H54 (cell line): ENCODE results near the gene CD58.
A peak's percentile ranks its signal among the peaks of the same experiment; 100 is the strongest.
"Not testable (repeated sequence)": the region's sequence is repeated elsewhere in the genome, so short reads cannot be mapped to it uniquely, and the experiment has no call there.

Experiments used
- DNase-seq: peaks from one replicate; pipeline ENCODE4 v3.0.0; 2011; ENCODE audit warnings: low spot score, mixed read lengths; ENCODE audit not compliant: insufficient read length
- FAIRE-seq: peaks from 3 replicates; lab custom pipeline; 2011; peaks lifted over from hg19 to GRCh38; lab: Jason Lieb, UNC
- POLR2A ChIP-seq: IDR thresholded peaks from 2 replicates; pipeline ENCODE4 v1.6.1; 2011; ENCODE audit warnings: low read depth, mild to moderate bottlenecking, low read length

Gene CD58, protein sequence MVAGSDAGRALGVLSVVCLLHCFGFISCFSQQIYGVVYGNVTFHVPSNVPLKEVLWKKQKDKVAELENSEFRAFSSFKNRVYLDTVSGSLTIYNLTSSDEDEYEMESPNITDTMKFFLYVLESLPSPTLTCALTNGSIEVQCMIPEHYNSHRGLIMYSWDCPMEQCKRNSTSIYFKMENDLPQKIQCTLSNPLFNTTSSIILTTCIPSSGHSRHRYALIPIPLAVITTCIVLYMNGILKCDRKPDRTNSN

DNA sequence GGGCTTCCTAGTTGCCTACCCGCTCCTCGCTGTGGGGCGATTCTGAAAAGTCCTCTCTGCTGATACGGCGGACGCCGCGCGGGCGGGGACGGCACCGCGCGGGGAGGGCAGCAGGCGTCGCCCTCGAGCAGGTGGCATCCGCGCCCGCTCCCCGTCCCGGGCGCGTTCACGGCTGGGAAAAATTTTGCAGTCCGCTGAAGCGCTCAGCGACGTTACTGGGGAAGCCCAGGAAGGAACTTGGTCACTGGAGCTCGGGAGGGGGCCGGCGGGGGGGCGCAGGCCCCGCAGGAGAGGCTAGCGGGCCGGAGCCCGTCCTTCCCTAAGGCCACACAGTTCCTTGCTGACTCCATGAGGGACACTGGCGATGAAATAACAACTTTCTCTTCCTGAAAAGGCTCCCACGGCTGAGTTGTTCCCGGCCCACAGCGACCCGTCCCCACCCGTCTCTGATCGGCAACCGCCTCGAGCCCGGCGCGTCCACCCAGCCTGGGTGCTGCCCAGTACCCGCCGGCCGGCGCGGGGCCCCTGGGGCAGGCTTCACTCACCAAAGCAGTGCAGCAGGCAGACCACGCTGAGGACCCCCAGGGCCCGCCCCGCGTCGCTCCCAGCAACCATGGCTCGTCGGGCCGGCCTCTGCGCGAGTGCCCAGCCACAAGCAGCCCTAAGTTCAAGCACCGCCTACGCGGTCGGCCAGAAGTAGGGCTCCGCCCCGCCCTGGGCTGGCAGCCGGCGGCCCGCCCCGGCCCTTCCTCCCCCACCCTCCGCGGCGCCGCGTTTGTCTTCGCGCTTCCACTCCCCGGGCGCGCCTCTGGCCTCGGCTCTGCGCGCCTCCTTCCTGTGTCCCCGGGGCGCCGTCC is at the start of gene CD58:
Gene CD58, minus strand, starts transcription at position 669 of the 857 bp plus-strand sequence. Its CDS starts 54 bp downstream, at position 615.
- DNase-seq (peak; percentile 79), FAIRE-seq (no peak)
- peak; percentile 70 for TF ChIP-seq POLR2A

DNA sequence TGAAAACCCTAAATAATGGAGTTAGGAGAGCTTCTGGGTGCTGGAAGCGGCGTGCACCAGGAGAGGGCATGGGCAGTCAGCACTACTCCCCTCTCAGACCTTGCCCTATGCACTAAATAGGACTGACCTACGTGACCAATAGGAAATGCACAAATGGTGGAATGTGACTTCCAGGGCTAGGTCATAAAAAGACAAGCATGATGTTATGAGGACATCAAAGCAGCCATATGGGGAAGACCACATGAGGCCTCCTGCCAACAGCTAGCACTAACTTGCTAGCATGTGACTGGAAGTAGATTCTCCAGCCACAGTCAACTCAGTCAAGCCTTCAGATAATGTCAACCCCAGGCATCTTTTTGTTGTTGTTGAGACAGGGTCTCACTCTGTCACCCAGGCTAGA is 49.6 kb upstream of the CD58 start:
- DNase-seq, FAIRE-seq: not testable (repeated sequence)

DNA sequence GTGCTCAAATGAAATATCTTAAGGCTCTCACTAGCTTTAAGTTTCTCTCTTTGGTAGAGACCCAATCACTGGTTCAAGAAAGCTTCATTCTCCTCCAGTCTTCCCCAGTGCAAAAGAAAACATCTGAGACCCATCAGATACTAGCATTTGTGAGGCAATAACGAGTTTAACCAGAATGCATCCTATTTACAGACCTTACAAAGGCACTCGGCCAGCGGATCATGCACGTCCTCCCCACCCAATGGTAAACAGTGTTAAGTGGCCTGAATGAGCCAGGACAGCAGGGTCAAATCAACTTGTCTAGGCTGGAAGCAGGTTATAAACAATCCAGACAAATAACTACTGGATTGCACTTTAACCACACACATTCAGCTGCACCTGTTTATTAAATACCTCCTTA is 48.3 kb upstream of the CD58 start:
- not testable (repeated sequence) for DNase-seq, FAIRE-seq

DNA sequence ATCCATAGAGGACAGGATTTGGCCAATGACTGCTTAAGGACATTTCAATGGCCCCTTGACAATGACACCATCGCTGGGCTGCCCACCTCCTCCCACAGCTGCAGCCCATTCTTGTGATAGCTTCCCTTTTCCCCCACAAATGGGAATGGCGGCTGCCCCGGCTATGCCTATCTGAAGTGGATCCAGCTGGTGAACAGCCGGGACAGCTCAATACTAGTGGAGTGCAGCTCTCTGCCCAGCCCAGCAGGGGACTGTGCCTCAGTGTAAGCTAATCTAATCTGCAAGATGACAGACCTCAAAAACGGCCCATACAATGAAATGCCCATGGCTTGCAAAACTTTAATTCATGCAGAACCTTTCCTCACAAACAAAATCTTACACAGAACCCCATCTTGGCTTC is 47.0 kb upstream of the CD58 start:
- not testable (repeated sequence) for DNase-seq, FAIRE-seq

DNA sequence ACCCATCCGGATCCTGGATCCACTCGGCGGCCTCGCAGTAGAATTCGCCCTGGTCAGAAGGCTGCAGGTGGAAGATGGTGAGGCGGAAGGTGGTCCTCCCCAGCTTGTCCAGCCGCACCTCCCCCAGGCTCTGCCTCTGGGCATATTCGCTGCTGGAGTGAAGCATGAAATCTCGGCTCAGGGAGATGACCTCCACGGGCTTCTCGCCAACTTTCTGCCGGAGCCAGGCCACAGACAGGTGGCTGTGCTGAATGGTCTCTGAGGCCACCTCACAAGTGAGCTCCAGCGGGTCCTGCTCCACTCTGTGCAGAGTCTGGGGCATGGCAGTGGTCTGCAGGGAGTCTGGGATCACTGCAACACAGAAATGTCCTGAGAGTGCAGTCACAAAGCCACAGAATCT is 43.0 kb upstream of the CD58 start:
- FAIRE-seq, DNase-seq: not testable (repeated sequence)

DNA sequence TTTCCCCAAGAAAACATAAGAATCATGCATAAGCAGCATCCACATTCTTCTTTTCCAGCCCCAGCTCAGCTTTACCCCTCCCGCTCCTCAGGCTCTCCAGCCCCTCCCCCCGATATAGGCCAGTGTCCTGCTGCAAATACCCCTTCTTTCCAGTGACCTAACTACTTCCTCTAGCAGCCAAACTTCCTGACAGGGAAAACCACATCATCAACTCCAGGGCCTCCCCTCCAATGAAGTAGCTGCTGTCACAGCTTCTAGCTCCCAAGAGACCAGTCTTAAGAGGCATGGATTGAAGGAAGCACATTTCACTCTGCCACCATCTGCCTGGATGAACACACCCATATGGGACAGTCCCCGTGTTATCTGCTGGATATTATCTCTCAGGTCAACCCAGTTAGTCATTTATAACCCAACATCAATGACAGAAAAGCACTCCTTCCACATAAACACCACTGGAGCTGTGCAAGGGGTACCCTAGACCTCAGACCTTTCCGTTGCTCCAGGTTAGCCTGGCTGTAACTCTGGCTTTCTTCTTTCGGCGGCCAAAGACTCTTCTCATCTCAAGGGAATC is 39.1 kb upstream of the CD58 start:
- not testable (repeated sequence) for DNase-seq, FAIRE-seq

DNA sequence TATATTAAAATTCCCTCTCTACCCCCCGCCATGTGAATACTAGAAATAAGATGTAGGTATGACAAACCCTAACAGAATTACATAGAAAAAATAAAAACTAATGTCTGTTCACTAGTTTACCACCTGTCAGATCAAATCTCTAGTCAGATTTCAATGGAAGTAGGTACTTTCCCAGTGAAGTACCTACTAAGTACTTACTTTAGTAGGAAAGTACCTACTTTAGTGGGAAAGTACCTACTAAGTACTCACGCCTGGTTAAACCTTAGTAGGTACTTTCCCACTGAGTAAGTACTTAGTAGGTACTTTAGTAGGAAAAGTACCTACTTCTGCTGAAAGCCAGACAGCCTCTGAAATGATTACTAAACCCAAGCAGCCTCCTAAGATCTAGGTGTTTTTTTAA is 38.0 kb upstream of the CD58 start:
- not testable (repeated sequence) for FAIRE-seq, DNase-seq

DNA sequence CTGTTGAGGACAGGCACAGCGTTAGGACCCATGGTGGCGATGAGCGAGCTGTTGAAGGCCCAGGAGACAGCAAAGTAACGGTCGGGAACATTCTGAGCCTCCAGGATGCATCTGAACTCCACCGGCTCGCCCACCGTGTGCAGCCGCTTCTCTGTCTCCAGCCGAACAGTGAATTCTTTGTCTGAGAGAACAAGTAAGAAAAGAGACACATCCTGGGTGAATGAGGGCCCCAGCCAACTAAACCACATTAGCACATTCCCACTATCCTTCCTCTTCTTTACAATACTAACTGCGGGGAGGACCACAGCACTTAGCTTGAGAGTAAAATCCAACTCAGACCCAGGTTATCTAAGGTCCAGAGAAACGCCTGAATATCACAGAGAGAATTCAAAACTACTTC is 37.3 kb upstream of the CD58 start:
- FAIRE-seq, result not testable (repeated sequence)

DNA sequence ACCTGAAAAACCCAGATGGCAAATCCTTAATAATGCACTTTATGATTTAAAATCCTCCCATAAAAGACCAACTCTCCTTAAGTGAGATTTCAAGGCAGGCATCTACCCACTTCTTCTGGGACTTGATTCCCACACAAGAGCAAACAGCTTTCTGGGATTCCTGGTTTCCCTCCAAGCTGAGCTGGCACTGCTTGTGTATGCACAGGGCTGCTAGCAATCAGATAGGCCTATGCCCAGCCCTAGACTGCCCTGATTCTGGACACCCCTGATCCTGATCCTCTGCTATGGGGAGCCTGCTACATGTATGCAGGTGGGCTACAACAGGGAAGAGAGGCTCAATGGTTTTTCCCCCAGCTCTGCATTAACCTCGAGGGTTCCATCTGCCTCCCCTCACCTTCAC is 36.6 kb upstream of the CD58 start:
- not testable (repeated sequence) for FAIRE-seq, DNase-seq

More for the DNA sequence above, 37.3 kb upstream of the CD58 start:
- not testable (repeated sequence) for DNase-seq

DNA sequence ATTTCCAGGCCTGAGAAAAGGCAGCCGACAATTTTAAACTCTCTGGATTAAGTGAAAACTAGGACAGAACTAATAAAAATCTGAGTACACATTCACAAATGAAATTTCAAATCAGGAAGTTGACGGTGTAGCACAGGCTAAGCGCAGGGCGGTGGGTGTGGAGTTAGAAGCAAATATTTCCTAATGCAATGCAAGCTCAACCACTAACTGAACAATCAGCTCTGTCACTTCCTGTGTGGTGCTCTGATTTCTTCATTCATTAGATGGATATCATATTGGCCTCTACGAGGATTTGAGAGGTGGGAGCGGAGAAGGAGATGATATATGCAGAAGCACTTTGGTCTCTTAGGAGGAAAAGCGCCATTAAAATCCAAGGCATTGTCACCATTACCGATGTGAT is 35.2 kb upstream of the CD58 start:
- FAIRE-seq, DNase-seq: not testable (repeated sequence)

DNA sequence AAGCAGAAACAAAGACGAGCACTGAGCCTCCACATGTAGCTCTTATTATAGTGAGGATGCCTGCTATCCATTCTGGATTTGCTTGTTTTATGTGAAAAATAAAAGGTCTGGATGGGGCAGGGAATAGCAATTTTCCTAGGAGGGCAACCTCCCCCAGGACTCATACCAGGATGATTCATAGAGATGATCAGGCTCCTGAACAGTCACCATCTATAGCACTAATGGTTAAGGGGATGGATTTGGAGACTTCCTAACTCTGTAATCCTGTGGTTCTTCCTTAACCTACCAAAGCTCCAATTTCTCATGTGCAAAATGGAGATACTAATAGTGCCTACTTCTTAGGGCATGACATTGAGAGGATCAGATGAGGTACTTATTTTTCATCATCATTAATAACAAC is 34.5 kb upstream of the CD58 start:
- DNase-seq, result no peak
- TF ChIP-seq POLR2A, result no peak
- no peak for FAIRE-seq

DNA sequence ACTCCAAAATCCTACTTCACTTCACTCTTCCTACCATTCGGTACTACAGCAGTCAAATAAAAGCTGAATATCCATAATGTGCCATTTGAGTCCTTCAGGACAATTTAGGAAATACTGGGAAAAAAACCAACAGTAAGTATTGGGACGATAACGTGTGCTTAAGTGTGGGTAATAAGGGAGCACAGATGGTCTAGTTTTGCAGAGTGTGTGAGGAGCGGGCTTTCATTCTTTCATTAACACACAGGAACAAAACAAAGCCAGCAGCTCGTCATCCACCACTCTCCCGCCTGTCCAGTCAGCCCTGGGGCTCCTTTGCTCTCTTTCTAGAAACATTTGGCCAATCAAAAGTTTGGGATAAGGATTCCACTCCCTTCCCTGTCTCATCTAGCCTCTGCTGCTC is 33.6 kb upstream of the CD58 start:
- not testable (repeated sequence) for DNase-seq, FAIRE-seq

DNA sequence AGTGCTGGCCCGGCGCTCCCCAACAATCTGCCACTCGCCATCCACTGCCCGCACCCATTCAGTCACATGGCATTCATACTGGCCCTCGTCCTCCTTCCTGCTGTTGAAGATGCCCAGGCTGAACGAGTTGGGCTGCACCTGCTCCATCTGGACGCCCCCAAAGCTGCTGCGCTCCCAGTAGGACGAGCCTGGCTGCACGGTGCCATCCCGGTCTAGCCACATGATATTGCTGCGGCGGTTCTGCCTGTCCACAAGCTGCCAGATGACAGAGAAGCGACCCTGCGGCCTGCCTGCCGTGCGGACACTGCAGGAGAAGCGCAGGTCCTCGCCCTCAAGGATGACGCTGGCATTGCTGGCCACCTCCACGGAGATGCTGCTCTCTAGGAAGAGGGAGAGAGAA is 32.8 kb upstream of the CD58 start:
- DNase-seq, FAIRE-seq: not testable (repeated sequence)

DNA sequence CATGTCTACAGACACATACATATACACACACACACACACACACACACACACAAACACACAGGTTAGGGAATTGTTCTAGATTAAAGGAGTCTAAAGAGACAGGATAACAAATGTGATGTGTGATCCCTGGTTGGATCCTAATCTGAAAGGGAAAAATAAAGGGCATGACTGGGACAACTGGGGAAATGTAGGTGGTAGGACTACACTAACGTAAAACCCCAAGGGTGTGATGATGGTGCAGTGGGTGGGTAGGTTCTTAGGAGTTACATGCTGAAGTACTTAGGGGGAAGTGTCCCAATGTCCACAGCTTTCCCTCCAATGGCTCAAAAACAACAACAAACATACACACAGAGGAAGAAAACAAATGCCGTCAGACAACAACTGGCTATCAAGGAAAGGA is 28.5 kb upstream of the CD58 start:
- FAIRE-seq, DNase-seq: not testable (repeated sequence)

DNA sequence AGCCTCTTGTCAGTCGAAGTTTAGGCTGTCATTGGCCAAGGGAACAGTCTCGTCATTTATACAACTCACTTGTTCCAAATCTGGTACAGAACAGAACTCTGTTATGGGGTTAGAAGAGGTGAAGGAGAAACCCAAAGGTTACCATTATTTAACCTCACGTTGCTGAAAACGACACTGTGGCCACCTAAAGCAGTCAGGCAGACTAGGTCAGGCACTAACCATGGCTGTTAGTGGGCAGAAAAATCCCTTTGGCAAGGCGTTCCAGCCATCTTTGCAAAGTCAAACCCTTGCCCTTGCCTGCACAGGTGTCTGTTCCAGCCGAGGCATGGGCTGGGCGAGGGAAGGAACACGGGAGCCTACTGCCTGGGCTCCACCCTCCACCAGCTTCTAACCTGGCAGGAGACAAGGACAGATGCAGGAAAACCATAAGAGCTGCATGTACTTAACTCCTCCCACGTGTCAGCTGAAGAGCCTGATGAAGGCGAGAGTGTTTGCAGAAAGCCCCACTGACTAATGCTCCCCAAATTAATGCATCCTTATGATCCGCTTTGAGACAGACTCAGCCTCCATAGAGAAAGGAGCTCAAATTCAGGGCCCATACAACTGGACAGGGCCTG is 27.7 kb upstream of the CD58 start:
- not testable (repeated sequence) for FAIRE-seq, DNase-seq

DNA sequence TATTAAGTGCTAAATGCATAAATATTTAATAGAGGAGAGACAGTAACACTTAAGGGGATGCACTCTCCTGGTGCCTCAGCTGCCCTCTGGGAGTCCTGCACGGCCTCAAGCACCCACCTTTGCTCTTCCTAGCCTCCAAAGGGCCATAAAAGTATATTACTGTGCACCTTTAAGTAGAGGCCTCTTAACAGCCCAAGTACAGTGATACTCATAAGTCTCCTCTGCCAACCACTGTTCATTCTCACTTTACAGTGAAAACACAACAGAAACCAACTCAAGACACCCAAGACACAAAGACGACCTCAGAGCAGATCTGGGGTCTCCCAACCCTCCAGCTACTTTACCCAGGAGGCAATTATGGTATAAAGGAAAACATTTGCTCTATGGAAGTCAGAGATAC is 26.6 kb upstream of the CD58 start:
- FAIRE-seq, DNase-seq: not testable (repeated sequence)

DNA sequence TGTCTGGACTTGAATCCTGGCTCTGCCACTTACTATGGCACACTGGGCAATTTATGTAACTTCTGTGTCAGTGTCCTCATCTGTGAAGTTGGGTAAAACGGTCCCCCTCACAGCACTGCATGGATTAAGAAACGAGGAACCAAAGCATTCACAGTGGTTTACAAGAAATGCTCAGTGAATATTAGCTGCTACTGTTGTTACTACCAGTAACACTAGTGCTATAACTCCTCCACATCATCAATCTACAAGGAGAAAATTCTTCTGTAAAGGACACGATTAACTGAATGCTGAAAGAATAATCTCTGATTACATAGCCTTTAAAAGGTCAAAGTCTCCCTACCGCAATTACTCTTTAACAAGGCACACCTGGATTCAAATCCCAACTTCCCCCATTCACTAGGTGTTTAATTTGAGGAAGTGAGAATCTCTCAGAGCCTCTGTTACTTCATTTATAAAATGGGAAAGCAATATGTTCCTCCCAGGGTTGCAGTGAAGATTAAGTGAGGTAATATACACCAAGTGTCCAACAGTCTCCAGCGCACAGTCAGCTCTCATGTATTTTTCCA is 26.0 kb upstream of the CD58 start:
- DNase-seq, result not testable (repeated sequence)

DNA sequence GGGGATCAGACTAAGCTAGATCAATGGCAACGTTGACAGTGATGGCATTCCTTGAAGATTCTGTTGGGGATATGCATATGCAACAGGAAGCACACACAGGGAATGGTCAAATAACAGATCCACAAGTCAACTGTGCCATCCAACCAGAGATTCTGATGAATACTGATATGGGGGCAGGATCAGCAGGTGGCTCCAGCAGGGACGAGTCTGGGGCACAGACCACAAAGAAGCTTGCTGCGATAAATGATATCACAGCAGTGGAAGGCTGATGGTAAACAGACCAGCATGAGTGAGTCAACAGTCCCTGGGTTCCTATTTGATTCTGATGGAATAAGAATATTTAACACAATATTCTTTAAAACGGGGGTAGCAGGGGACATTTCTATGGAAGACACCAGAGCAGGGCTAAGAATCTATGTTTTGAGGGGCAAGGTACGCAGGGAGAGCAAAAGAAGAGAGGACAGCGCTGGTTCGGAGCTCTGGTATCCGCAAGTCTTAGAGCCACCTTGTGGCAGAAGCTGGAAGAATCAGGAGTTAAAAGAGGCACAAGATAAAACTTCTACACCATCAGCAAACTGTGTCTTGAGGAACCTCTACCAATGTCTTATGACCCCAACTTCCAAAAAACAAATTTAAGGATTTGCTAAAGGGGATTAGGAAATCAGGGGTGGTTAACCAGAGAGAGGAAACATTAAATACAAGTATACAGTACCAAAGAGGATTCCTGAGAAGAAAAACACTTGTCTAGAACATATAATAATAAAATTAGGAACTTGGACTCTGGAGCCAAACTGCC is 25.3 kb upstream of the CD58 start:
- FAIRE-seq, result peak; percentile 71
- not testable (repeated sequence) for DNase-seq

More for the DNA sequence above, 26.0 kb upstream of the CD58 start:
- not testable (repeated sequence) for FAIRE-seq
